ENCODE measurements around the gene ATP12A. TPM values are rescaled to one million over a fixed set of nuclear protein-coding genes. Genes with fewer than 3 reads are reported as not detected.

ATP12A gene
- total RNA-seq: not detected

DNA sequence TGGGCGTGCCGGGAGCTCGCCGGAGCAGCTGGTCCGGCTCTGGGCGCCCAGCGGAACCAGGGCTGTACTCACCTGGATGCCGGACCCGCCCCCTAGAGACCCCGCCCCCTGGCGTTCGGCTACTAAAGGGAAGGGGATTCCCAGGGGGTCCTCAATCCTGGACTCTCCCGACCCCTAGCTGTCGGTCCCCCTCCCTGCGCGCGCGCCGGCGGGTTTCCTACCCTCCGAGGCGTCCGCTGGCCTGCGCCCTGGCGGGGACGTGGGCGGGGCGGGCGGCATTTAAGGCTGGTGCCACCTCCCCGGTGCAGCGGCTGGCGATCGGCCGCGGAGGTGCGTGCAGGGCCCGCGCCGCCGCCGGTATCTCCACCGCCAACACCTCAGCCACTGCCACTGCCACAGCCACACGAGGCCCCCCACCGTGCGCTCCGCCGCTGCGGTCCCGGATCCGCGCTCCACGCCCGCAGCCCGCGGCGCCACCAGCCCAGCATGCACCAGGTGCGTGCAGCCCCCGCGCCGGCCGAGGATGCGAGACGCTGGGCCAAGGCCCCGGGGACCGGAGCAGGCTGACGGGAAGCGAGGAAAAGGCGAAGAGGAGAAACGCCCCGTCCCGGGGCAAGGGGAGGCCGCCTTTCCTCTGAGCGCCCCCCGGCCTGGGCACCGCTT lies at the start of gene ATP12A:
TSS of gene ATP12A (plus strand) at position 151 of the 663 bp plus-strand sequence. CDS start at position 487, 336 bp downstream.
- H3K4me3 ChIP-seq: peak within 1 kb of the TSS; percentile 45 to 55 (median 48)
- DNase-seq (ENCODE audit: extremely low spot score): no peak
- H3K27ac ChIP-seq (replicated peaks in 1 of 4): no peak within 1 kb of the TSS
- H3K4me1 ChIP-seq: peaks cover 10 to 25% (median 18%) of the 10 kb centered on the region in 4 donors
- TF ChIP-seq POLR2A (IDR thresholded peaks at IDR 0.05; ENCODE audit: low read depth): no peak
- TF ChIP-seq, protein P1, sequence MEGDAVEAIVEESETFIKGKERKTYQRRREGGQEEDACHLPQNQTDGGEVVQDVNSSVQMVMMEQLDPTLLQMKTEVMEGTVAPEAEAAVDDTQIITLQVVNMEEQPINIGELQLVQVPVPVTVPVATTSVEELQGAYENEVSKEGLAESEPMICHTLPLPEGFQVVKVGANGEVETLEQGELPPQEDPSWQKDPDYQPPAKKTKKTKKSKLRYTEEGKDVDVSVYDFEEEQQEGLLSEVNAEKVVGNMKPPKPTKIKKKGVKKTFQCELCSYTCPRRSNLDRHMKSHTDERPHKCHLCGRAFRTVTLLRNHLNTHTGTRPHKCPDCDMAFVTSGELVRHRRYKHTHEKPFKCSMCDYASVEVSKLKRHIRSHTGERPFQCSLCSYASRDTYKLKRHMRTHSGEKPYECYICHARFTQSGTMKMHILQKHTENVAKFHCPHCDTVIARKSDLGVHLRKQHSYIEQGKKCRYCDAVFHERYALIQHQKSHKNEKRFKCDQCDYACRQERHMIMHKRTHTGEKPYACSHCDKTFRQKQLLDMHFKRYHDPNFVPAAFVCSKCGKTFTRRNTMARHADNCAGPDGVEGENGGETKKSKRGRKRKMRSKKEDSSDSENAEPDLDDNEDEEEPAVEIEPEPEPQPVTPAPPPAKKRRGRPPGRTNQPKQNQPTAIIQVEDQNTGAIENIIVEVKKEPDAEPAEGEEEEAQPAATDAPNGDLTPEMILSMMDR (IDR thresholded peaks at IDR 0.05): no peak
- TF ChIP-seq POLR2AphosphoS5 (IDR thresholded peaks at IDR 0.05): no peak
- TF ChIP-seq EP300 (IDR thresholded peaks at IDR 0.05): no peak
- 2% methylated on average over 15 of the region's 75 CpGs for WGBS
- peaks cover 5 to 63% (median 20%) of the 10 kb centered on the region in 4 donors for H3K27me3 ChIP-seq
- no peaks in the 10 kb centered on the region for H3K36me3 ChIP-seq
- H3K9me3 ChIP-seq: no peaks in the 10 kb centered on the region
- intact Hi-C loops (cut with DNase I): no loop called here

DNA sequence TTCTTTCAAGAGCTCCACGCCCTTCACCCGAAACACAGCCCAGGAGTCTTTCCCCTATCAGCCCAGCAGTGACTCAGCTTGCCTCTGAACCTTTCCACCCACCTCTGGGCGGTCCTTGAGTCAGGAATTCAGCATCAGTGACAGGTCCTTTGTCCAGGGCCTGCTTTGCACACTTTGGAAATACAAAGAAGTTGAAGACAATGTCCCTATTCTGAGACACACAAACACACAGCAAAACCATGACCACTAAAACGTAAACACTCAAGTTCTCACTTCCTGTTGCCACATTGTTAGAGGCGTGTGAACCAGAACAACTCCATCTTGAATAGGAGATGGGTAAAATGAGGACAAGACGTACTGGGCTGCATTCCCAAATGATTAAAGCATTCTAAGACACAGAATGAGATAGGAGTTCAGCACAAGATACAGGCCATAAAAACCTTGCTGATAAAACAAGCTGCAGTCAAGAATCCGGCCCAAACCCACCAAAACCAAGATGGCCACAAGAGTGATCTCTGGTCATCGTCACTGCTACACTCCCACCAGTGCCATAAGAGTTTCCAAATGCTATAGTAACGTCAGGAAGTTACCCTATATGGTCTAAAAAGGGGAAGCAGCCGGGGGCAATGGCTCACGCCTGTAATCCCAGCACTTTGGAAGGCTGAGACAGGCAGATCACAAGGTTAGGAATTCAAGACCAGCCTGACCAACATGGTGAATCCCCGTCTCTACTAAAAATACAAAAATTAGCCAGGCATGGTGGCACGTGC lies 49.2 kb upstream of the ATP12A start:
- no peak overlapping the region for H3K27ac ChIP-seq (replicated peaks in 1 of 4)
- intact Hi-C loops (cut with DNase I): no loop called here
- no peaks in the 10 kb centered on the region for H3K4me1 ChIP-seq
- no peaks in the 10 kb centered on the region for H3K9me3 ChIP-seq
- H3K4me3 ChIP-seq: no peak overlapping the region
- H3K36me3 ChIP-seq: no peaks in the 10 kb centered on the region
- 74% methylated on average over 13 of the region's 13 CpGs for WGBS
- DNase-seq (ENCODE audit: extremely low spot score): no peak
- no peak for TF ChIP-seq POLR2A (IDR thresholded peaks at IDR 0.05; ENCODE audit: low read depth)
- TF ChIP-seq, protein P1 (IDR thresholded peaks at IDR 0.05): no peak
- no peak for TF ChIP-seq POLR2AphosphoS5 (IDR thresholded peaks at IDR 0.05)
- TF ChIP-seq EP300 (IDR thresholded peaks at IDR 0.05): no peak
- no peaks in the 10 kb centered on the region for H3K27me3 ChIP-seq

DNA sequence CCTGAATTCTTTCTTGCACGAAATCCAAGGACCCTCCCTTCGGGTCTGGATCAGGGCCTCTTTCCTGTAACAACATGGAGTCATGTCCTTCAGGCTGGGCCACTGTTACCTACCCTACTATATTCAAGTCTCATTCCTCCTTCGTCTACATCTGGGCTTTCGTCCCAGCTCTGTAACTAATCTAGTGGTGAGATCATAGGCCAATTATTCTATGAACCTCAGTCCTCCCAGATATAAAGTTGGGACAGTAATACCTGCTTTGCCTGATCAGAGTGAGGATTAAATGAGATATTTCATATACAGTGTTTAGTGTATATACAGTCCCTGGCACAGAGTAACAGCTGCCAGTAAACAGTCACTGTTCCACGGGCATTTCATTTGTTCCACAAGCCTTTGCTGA lies 48.3 kb upstream of the ATP12A start:
- WGBS: 91% methylated on average over 5 of the region's 5 CpGs
- Histone ChIP-seq H3K27ac (replicated peaks in 1 of 4) (no peak overlapping the region), H3K36me3 (no peaks in the 10 kb centered on the region), H3K27me3 (no peaks in the 10 kb centered on the region), H3K4me3 (no peak overlapping the region), H3K4me1 (no peaks in the 10 kb centered on the region), H3K9me3 (no peaks in the 10 kb centered on the region)
- no peak for DNase-seq (ENCODE audit: extremely low spot score)
- TF ChIP-seq POLR2A (IDR thresholded peaks at IDR 0.05; ENCODE audit: low read depth) (no peak), POLR2AphosphoS5 (IDR thresholded peaks at IDR 0.05) (no peak), EP300 (IDR thresholded peaks at IDR 0.05) (no peak)
- TF ChIP-seq, protein P1 (IDR thresholded peaks at IDR 0.05): no peak
- intact Hi-C loops (cut with DNase I): no loop called here

DNA sequence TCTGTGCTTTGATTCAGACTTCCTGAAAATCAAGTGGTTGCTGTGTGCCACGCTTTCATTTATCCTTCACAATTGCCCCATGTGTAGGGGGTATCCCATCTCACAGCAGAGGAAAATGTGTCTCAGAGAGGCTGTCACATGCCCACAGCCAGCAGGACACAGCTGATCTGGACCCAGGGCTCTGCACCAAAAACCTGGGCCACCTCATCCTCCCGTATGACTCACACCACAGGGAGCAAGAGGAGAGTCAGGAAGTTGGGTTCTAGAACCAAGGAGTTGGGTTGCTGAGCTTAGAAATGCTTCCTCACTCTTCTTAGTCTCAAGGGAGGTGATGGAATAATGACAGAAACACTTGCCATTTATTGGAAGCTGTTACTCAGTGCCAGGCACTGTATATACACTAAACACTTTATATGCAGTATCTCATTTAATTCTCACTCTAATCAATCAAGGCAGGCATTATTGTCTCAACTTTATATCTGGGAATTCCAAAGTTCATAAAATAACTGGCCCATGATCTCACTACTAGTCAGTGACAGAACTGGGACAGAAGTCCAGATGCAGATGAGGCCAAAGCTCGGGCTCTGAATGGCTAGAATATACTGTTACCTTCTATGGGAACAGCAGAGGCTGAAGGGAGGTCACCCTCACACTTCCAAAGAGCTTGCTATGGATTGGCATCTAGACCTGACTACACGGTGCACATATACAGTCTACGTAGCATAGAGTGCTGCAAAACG lies 47.7 kb upstream of the ATP12A start:
- no peak overlapping the region for H3K27ac ChIP-seq (replicated peaks in 1 of 4)
- no peaks in the 10 kb centered on the region for H3K9me3 ChIP-seq
- H3K4me1 ChIP-seq: no peaks in the 10 kb centered on the region
- no peak overlapping the region for H3K4me3 ChIP-seq
- H3K27me3 ChIP-seq: no peaks in the 10 kb centered on the region
- 75% methylated on average over 6 of the region's 6 CpGs for WGBS
- TF ChIP-seq POLR2AphosphoS5 (IDR thresholded peaks at IDR 0.05) (no peak), POLR2A (IDR thresholded peaks at IDR 0.05; ENCODE audit: low read depth) (no peak)
- intact Hi-C loops (cut with DNase I): no loop called here
- DNase-seq (ENCODE audit: extremely low spot score): no peak
- H3K36me3 ChIP-seq: no peaks in the 10 kb centered on the region

DNA sequence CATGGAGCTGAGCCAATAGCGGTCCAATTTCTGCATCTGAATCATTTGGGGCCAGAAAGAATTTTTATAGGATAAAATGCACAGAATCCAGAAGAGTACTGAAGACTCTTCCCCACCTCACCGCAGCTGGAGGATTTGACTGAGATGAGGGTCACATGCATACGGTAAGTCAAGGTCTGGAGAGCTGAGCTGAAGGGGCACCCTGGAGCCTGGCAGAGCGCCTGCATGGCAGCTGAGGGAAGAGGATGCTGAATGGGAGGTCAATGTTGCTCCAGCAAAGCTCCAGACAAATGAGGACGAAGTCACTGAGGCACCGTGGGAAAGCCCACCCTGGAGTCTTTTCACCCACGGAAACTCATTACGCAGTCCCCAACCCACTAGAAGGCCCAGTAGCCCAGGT lies 43.4 kb upstream of the ATP12A start:
- Histone ChIP-seq H3K36me3 (no peaks in the 10 kb centered on the region), H3K4me1 (no peaks in the 10 kb centered on the region), H3K4me3 (no peak overlapping the region), H3K9me3 (no peaks in the 10 kb centered on the region), H3K27me3 (peaks cover 0 to 11% (median 0%) of the 10 kb centered on the region in 4 donors), H3K27ac (replicated peaks in 1 of 4) (no peak overlapping the region)
- WGBS: 92% methylated on average over 7 of the region's 8 CpGs
- DNase-seq (ENCODE audit: extremely low spot score): no peak
- intact Hi-C loops (cut with DNase I): no loop called here
- no peak for TF ChIP-seq EP300 (IDR thresholded peaks at IDR 0.05)
- TF ChIP-seq, protein P1 (IDR thresholded peaks at IDR 0.05): no peak
- no peak for TF ChIP-seq POLR2A (IDR thresholded peaks at IDR 0.05; ENCODE audit: low read depth)
- no peak for TF ChIP-seq POLR2AphosphoS5 (IDR thresholded peaks at IDR 0.05)
